ENCODE data around the gene ADCY9. TPM values are rescaled to one million over a fixed set of nuclear protein-coding genes. Genes with fewer than 3 reads are reported as not detected.

The ADCY9 gene
- total RNA-seq, 1 experiment from 2014 or later = 11.5 TPM

DNA sequence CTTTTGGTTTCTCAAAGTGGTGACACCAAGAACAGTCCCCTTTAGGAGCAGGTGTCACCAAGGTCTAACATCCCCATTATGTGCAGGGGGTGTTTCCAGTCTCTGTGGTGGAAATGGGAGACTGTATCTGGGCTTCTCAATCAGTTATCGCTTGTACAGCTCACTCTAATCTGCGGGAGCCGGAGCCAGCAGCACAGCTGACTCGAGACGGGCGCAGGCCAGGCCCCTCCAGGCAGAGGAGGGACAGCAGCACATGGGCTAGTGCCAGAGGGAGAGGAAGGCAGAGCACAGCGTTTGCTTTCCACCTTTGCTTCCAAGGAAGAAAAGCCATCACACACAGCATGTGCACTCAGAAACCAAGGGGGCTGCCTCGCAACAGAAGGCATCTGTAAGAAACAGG lies 144.5 kb downstream of the ADCY9 start:
- no peak overlapping the region for H3K4me3 Mint-ChIP-seq
- H3K9me3 Mint-ChIP-seq = no peaks in the 10 kb centered on the region
- H3K4me1 Mint-ChIP-seq = no peaks in the 10 kb centered on the region
- ATAC-seq (no peak), DNase-seq (ENCODE audit: low spot score) (no peak)
- CTCF ChIA-PET = interaction anchor here (1.6 to 1.8 kb wide), 2 partner anchors 11 to 33 kb away, joined by 3 to 5 read pairs; no protein-coding TSS in a partner anchor
- POLR2A ChIA-PET = no interaction called here
- H3K36me3 Mint-ChIP-seq = no peaks in the 10 kb centered on the region; the same call in 1 of the 2 replicates
- H3K27ac Mint-ChIP-seq = no peak overlapping the region; the same call in 1 of the 2 replicates
- no peaks in the 10 kb centered on the region for H3K27me3 Mint-ChIP-seq (ENCODE audit: low read depth)
- TF ChIP-seq SMAD3 (CRISPR knock-in tag; IDR thresholded peaks at IDR 0.05; ENCODE audit: borderline replicate concordance) = no peak
- no peak for TF ChIP-seq ATF2 (CRISPR knock-in tag; IDR thresholded peaks at IDR 0.05; ENCODE audit: borderline replicate concordance, low read depth)
- TF ChIP-seq JUN (CRISPR knock-in tag; IDR thresholded peaks at IDR 0.05) = no peak
- TF ChIP-seq SP1 (CRISPR knock-in tag; conservative IDR thresholded peaks at IDR 0.05) = no peak

- CTCF ChIA-PET = interaction anchor here (1.6 to 1.8 kb wide), 2 partner anchors 12 to 32 kb away, joined by 3 to 5 read pairs; no protein-coding TSS in a partner anchor
- Mint-ChIP-seq H3K27ac (no peak overlapping the region), H3K27me3 (ENCODE audit: low read depth) (no peaks in the 10 kb centered on the region), H3K36me3 (peaks cover 2% of the 10 kb centered on the region; the same call in 1 of the 2 replicates), H3K4me3 (no peak overlapping the region), H3K4me1 (no peaks in the 10 kb centered on the region), H3K9me3 (no peaks in the 10 kb centered on the region)
- TF ChIP-seq, protein P1, sequence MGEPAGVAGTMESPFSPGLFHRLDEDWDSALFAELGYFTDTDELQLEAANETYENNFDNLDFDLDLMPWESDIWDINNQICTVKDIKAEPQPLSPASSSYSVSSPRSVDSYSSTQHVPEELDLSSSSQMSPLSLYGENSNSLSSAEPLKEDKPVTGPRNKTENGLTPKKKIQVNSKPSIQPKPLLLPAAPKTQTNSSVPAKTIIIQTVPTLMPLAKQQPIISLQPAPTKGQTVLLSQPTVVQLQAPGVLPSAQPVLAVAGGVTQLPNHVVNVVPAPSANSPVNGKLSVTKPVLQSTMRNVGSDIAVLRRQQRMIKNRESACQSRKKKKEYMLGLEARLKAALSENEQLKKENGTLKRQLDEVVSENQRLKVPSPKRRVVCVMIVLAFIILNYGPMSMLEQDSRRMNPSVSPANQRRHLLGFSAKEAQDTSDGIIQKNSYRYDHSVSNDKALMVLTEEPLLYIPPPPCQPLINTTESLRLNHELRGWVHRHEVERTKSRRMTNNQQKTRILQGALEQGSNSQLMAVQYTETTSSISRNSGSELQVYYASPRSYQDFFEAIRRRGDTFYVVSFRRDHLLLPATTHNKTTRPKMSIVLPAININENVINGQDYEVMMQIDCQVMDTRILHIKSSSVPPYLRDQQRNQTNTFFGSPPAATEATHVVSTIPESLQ (CRISPR knock-in tag; IDR thresholded peaks at IDR 0.05) = no peak
- TF ChIP-seq OVOL2 (CRISPR knock-in tag; IDR thresholded peaks at IDR 0.05; ENCODE audit: borderline replicate concordance) (no peak), PRRX2 (CRISPR knock-in tag; IDR thresholded peaks at IDR 0.05) (no peak), ETV6 (CRISPR knock-in tag; IDR thresholded peaks at IDR 0.05) (no peak), IRF2 (CRISPR knock-in tag; IDR thresholded peaks at IDR 0.05; ENCODE audit: borderline replicate concordance, low read depth) (no peak), NFATC4 (CRISPR knock-in tag; IDR thresholded peaks at IDR 0.05) (no peak), JAZF1 (CRISPR knock-in tag; IDR thresholded peaks at IDR 0.05) (no peak), GRHL2 (CRISPR knock-in tag; IDR thresholded peaks at IDR 0.05; ENCODE audit: insufficient replicate concordance, severe bottlenecking) (no peak), RELA (CRISPR knock-in tag; IDR thresholded peaks at IDR 0.05; ENCODE audit: borderline replicate concordance) (no peak), E2F5 (CRISPR knock-in tag; IDR thresholded peaks at IDR 0.05) (no peak), TEAD4 (CRISPR knock-in tag; IDR thresholded peaks at IDR 0.05) (no peak), USF2 (CRISPR knock-in tag; IDR thresholded peaks at IDR 0.05) (no peak), USF1 (CRISPR knock-in tag; IDR thresholded peaks at IDR 0.05) (no peak), ZMAT4 (CRISPR knock-in tag; IDR thresholded peaks at IDR 0.05) (no peak), ZBTB43 (CRISPR knock-in tag; IDR thresholded peaks at IDR 0.05) (no peak)
- TF ChIP-seq, protein P2, sequence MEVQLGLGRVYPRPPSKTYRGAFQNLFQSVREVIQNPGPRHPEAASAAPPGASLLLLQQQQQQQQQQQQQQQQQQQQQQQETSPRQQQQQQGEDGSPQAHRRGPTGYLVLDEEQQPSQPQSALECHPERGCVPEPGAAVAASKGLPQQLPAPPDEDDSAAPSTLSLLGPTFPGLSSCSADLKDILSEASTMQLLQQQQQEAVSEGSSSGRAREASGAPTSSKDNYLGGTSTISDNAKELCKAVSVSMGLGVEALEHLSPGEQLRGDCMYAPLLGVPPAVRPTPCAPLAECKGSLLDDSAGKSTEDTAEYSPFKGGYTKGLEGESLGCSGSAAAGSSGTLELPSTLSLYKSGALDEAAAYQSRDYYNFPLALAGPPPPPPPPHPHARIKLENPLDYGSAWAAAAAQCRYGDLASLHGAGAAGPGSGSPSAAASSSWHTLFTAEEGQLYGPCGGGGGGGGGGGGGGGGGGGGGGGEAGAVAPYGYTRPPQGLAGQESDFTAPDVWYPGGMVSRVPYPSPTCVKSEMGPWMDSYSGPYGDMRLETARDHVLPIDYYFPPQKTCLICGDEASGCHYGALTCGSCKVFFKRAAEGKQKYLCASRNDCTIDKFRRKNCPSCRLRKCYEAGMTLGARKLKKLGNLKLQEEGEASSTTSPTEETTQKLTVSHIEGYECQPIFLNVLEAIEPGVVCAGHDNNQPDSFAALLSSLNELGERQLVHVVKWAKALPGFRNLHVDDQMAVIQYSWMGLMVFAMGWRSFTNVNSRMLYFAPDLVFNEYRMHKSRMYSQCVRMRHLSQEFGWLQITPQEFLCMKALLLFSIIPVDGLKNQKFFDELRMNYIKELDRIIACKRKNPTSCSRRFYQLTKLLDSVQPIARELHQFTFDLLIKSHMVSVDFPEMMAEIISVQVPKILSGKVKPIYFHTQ (CRISPR knock-in tag; IDR thresholded peaks at IDR 0.05) = no peak
- TF ChIP-seq, protein P3, sequence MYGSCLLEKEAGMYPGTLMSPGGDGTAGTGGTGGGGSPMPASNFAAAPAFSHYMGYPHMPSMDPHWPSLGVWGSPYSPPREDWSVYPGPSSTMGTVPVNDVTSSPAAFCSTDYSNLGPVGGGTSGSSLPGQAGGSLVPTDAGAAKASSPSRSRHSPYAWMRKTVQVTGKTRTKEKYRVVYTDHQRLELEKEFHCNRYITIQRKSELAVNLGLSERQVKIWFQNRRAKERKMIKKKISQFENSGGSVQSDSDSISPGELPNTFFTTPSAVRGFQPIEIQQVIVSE (CRISPR knock-in tag; IDR thresholded peaks at IDR 0.05; ENCODE audit: borderline replicate concordance) = no peak
- DNase-seq (ENCODE audit: low spot score) (no peak), ATAC-seq (no peak)
- POLR2A ChIA-PET = no interaction called here
These were observed 145.0 kb downstream of the ADCY9 start for GRCh38 chr16:3971261-3971660.
